ENCODE measurements around the gene RAP2C.
"Not testable (repeated sequence)": the region's sequence is repeated elsewhere in the genome, so short reads cannot be mapped to it uniquely, and the experiment has no call there.

RAP2C gene

DNA sequence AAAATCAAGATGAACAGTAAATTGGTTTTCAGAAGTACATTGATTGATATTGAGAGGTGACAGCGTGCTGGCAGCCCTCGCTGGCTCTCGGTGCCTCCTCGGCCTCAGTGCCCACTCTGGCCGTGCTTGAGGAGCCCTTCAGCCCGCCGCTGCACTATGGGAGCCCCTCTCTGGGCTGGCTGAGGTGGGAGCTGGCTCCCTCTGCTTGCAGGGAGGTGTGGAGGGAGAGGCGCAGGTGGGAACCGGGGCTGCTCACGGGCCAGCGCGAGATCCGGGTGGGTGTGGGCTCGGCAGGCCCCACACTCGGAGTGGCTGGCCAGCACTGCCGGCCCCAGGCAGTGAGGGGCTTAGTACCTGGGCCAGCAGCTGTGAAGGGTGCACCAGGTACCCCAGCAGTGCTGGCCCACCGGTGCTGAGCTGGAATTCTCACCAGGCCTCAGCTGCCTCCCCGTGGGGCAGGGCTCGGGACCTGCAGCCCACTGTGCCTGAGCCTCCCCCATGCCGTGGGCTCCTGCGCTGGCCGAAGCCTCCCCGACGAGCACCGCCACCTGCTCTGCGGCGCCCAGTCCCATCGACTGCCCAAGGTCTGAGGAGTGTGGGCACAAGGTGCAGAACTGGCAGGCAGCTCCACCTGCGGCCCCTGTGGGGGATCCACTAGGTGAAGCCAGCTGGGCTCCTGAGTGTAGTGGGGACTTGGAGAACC lies 25.2 kb downstream of the RAP2C start:
- DNase-seq, result no peak

DNA sequence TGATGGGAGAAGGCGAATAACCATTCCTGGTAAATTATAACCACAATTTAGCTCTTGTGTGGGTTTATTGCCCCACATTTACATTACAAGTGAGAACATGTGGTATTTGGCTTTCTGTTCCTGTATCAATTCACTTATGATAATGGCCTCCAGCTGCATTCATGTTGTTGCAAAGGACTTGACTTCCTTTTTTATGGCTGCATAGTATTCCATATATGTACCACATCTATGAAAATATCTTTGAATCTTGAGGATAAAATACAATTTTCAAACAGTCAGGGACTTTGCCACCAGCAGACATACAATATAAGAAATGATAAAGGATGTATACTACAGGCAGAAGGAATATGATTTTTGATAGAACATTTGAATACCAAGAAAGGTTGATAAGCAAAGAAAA lies 27.3 kb downstream of the RAP2C start:
- DNase-seq, result no peak

DNA sequence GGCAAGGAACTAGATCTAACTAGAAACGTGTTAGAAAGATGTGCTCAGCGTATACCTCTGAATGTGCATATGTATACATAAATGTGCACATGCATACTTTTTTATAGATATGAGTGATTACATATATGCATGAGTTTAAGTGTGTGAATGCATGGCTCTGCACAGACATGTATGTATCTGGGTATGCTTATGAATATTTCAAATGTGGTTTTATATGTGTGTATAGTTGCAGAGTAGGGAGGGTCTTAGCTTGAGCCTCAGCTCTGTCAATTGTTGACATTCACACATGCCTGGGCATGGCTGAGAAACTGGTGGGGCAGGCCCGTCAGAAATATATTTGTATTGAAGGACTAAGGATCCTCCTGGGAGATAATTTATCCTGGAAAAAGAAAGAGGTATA lies 31.1 kb downstream of the RAP2C start:
- no peak for DNase-seq

DNA sequence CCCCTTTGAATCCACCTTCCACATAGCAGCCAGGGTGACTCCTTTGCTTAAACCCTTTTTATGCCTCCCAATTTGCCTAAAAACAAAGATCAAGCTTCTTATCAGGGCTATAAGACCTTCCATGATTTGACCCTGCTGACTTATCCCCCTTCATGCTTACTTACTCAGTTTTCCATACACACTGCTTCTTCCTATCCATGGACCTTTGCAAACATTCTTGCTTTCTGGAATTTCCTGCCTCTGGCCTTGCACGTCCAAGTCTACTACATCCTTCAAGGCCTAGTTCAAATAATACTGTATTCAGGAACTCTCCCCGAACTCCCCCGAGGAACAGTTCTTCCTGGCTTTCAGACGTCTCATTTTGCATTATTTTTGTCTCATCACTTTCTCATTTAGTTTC lies 31.8 kb downstream of the RAP2C start:
- DNase-seq, result no peak

DNA sequence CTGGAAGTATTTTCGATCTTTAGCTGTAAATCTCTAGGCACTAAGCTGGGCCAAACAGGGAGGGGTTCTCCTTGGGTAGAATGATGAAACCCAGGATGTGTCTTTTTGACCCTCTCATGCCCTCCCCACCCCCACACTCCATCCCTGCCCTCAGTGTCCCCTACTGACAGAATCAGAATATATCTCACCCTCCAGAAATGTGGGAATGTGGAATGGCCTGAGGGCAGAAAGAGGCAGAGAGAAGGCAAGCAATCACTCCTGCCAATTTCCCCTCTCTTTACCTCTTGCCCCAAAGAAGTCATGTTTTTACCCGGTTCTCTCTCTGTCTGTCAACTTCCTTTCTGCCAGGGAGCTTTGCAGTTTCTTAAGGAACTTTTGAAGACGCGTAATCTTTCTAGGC lies 34.4 kb downstream of the RAP2C start:
- DNase-seq, result no peak

DNA sequence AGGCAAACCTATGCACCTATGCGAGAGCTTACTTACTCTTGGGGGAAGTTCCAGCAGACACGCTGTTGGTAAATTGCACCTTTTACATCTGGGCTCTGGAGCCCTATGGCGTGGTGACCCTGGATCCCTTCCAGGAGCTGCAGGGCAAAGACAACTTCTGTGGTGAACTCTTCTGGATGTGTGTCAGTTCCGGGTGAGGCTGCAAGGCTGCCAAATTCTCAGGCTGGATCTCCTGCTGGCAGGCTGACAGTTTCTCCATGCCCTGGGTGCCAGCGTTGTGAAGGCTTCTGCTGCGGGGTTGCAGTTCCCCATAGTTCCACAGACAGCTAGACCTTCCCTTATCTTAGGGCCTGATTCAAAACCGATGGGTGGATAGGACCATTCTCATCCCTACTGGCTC lies 37.9 kb downstream of the RAP2C start:
- no peak for DNase-seq

DNA sequence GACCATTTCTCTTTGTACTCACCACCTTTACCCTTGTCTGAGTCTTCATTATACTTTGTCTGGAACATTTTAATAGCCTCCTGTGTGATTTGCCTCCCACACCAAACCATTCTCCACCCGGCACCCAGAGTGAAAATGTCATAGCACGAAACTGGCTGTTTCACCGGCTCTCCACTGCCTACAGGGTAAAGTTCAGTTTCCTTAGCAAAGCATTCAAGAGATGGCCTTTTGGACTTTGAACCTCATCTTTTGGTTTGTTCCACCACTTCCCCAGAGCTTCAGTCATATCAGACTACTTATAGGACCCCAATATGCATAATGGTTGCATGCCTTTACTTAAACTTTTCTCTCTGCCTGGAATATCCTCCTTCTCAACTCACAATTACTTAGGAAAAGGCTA lies 38.3 kb downstream of the RAP2C start:
- DNase-seq, result no peak

DNA sequence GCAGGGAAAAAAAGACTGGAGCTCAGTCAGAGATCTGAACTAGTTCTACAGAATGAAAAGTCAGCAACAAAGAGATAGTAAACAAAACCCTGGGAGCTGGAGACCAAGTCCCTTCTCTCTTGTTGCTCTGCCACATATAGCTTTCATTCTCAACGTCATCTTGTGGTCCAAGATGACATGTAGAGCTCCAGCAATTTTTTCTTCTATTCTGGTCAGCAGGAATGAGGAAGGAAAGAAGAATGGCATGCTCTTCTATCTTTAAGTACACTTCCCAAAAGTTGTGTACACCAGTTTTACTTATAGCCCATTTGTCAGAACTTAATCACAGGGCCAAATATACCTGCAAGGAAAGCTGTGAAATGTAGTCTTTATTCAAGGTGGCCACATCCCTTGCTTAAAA lies 45.6 kb downstream of the RAP2C start:
- DNase-seq, result no peak

DNA sequence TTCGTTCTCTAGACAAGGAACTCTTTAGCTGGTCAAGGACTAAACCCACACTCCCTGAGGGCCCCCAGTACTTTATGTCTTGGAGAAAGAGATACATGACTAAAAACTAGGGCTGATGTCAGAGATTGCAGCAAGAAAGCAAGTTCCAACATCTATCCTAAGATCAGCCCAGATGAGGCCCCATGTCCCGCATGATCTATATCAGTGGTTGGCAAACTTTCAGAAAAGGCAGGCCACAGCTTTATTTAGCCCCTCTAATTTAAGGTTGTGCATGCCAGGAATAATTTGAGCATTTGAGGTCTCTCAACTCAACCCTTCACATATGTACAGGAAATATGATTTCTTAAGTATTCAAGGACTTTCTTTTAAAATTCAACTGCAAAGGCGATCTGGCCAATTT lies 47.4 kb downstream of the RAP2C start:
- no peak for DNase-seq

DNA sequence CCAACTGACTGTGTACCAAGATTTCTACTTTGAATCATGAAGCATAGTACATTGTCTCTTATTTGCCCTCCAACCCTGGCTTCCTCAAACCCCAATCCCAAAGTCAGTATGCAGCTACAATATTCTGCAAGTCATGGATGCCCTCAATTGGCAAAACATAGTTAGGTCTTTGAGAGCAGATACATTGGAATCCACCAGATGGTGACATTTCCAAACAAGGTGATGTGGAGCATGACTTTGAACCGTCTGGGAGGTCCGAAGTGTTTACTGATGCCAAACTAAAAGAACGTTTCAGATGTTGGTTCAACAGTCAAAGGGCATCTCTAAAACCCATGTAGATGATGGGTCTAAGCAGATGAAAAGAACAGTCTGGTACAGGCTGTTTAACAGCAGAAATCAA lies 47.8 kb downstream of the RAP2C start:
- DNase-seq, result no peak

DNA sequence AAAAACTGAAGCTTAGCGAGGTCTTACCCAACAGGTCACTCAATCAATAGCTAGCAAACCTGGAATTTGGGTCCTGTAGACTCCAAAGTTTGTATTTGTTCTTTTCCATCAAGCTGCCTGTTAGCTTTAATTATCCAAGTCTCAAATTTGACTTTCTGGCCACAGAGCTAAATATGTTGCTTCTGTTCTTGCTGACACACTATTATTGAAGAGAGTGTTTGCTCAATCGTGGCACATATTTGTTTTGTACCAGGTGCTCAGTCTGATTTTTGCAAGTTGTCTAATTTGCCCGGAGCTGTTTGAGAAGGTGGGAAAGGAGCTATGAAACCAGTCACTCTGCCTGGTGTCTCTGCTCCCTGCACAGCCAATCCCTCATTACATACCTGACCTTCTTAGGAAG lies 49.7 kb downstream of the RAP2C start:
- DNase-seq, result no peak

DNA sequence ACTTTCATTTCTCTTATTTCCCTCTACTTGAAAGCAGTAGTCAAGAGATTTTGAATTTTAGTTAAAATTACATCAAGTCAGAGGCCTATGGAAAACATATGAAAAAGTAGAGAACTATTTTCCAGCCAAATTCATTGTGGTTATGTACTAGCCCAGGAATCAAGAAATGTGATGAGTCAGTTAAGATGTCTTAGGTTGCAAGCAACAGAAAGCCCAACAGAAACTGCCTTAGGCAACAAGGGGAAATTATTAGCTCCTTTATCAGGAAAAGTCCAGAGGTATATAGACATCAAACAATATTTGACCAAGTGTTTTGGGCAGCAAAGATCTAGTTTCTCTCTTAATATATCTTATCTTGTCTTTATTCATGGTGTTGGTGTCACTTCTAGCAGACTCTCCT lies 53.6 kb downstream of the RAP2C start:
- no peak for DNase-seq

DNA sequence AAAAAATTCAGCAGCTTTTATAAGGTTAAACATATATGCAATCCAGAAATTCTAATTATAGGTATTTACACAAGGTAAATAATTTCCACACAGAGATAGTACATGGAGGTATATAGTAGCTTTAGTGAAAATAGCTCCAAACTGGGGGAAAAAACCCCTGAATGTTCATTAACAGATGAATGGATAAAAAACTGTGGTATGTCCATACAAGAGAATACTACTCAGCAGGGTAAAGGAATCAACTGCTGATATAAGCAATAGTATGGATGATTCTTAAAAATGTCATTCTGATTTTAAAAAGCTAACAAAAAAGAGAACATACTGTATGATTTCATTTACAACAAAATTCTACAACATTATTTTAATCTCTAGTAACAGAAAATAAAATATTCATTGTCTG lies 54.2 kb downstream of the RAP2C start:
- no peak for DNase-seq

DNA sequence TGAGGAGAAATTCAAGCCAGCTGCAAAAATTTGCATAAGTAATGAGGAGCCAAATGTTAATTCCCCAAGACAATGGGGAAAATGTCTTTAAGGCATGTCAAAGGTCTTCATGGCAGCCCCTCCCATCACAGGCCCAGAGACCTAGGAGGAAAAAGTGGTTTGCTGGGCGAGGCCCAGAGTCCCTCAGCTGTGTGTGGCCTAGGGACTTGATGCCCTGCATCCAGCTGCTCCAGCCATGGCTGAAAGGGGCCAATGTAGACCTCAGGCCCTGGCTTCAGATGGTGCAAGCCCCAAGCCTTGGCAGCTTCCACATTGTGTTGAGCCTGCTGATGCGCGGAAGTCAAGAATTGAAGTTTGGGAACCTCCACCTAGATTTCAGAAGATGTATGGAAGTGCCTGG lies 56.2 kb downstream of the RAP2C start:
- not testable (repeated sequence) for DNase-seq

DNA sequence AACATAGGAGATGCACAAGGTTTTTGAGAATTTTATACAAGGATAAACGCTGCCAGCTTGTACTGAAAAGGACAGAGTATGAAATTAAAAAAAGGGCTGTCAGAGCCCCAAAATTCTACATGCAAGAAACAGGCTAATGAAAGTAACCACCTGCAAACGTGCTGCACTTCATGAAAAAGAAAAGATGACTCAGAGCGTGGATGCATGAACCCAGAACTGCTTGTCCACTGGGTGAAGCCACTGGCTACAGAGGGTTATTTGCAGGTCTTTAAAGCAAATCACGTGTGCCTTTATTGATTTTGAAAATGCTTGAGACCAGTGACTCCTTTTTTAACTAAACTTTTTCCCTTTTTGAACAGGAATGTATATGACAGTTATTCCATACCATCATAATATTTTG lies 66.1 kb downstream of the RAP2C start:
- DNase-seq, result no peak

Measured in activated naive CD4-positive, alpha-beta T cell treated with anti-CD3 and anti-CD28 coated beads, Interleukin-2, amount 50 U/mL, for 16 hours (primary cell).